ENCODE data around the gene TMEM45B.
"Not testable (repeated sequence)": the region's sequence is repeated elsewhere in the genome, so short reads cannot be mapped to it uniquely, and the experiment has no call there.

The TMEM45B gene

GRCh38 chr11:129815596-129816461 is at the start of gene TMEM45B:
TMEM45B (plus strand) TSS chr11:129815848; CDS start chr11:129852483, 36,635 bp downstream.
- DNase-seq, result peak; percentile 12

GRCh38 chr11:129766898-129767604 is 48.6 kb upstream of the TMEM45B start:
- no peak for DNase-seq

GRCh38 chr11:129767827-129768226 is 47.8 kb upstream of the TMEM45B start:
- DNase-seq, result no peak

- no peak for DNase-seq
Measured at GRCh38 chr11:129768356-129768755, 47.3 kb upstream of the TMEM45B start.

GRCh38 chr11:129769059-129769458 is 46.6 kb upstream of the TMEM45B start:
- no peak for DNase-seq

- DNase-seq, result no peak
Measured at GRCh38 chr11:129770993-129771392, 44.7 kb upstream of the TMEM45B start.

- DNase-seq, result not testable (repeated sequence)
Measured at GRCh38 chr11:129771456-129771855, 44.2 kb upstream of the TMEM45B start.

GRCh38 chr11:129778877-129779276 is 36.8 kb upstream of the TMEM45B start:
- no peak for DNase-seq

- no peak for DNase-seq
Measured at GRCh38 chr11:129779342-129779741, 36.3 kb upstream of the TMEM45B start.

- DNase-seq, result no peak
Measured at GRCh38 chr11:129785383-129786111, 30.1 kb upstream of the TMEM45B start.

- DNase-seq, result not testable (repeated sequence)
Measured at GRCh38 chr11:129786112-129786416, 29.6 kb upstream of the TMEM45B start.

GRCh38 chr11:129787532-129788155 is 28.0 kb upstream of the TMEM45B start:
- DNase-seq, result no peak

GRCh38 chr11:129788278-129788677 is 27.4 kb upstream of the TMEM45B start:
- no peak for DNase-seq

GRCh38 chr11:129790106-129790505 is 25.5 kb upstream of the TMEM45B start:
- no peak for DNase-seq

- no peak for DNase-seq
Measured at GRCh38 chr11:129791515-129791914, 24.1 kb upstream of the TMEM45B start.

- no peak for DNase-seq
Measured at GRCh38 chr11:129792663-129793062, 23.0 kb upstream of the TMEM45B start.

- no peak for DNase-seq
Measured at GRCh38 chr11:129795089-129795488, 20.6 kb upstream of the TMEM45B start.

GRCh38 chr11:129798212-129798611 is 17.4 kb upstream of the TMEM45B start:
- no peak for DNase-seq

GRCh38 chr11:129800162-129800561 is 15.5 kb upstream of the TMEM45B start:
- not testable (repeated sequence) for DNase-seq

GRCh38 chr11:129800655-129801054 is 15.0 kb upstream of the TMEM45B start:
- no peak for DNase-seq

GRCh38 chr11:129803533-129803932 is 12.1 kb upstream of the TMEM45B start:
- DNase-seq, result no peak

GRCh38 chr11:129804012-129804411 is 11.6 kb upstream of the TMEM45B start:
- no peak for DNase-seq

- DNase-seq, result not testable (repeated sequence)
Measured at GRCh38 chr11:129808241-129808640, 7.4 kb upstream of the TMEM45B start.
